ENCODE data around the gene POLD1. TPM values are rescaled to one million over a fixed set of nuclear protein-coding genes. Genes with fewer than 3 reads are reported as not detected.

POLD1 gene
- total and polyA plus RNA-seq, 2 experiments from 2014 or later, result 111 to 173 TPM

DNA sequence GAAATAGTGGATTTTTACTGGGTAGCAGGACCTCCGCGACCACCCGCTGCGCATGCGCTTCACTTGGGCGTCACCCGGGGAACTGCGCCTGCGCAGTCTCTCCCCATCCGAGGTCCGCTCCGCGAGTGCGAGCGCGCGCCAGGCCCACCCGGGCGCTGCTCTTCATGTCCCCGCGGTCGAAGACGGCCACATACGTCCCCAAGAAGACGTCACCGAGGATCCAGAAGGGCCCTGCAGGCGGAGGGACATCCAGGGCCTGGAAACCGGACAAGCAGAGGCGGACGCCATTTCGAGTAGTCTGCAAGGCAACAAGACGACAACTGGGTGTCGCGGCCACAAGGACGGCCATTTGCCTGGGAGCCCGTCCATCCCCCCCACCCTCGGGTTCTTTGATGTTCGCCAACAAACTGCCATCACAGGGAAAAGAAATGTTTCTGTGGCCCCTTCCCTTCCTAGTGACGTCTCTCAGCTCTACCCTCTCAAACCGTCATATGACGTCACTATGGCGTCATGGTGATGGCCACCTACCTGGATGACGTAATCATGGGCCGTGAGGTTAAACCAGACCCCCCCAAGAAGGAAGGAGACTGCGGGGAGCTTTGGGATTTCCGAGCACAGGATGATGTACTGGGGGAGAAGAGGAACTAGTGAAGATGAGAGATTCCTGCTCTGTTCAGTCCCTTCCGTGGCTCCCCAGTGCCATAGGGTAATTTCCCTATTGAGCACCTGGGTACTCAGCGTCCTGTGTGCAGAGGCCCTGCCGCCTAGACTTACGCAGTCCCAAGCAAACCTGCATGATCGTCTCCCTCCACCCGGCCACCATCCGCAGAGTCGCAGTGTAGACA is 25.4 kb upstream of the POLD1 start:
- no peak for ATAC-seq
- no peak for DNase-seq (ENCODE audit: low spot score)
- no peak overlapping the region for H3K4me2 ChIP-seq
- peaks cover 42% of the 10 kb centered on the region for H3K36me3 Mint-ChIP-seq (ENCODE audit: low read depth)
- 0 out of 2 replicates have a peak, but pooled peaks cover 3% of the 10 kb centered on the region for H3K9me2 ChIP-seq (ENCODE audit: insufficient read depth)
- H3K4me3 ChIP-seq, result no peak overlapping the region
- H3K27me3 Mint-ChIP-seq (ENCODE audit: insufficient read depth, low read depth, poor library complexity), result peaks cover 7% of the 10 kb centered on the region
- no peaks in the 10 kb centered on the region for H3F3A ChIP-seq (replicated peaks; ENCODE audit: low read depth)
- no peaks in the 10 kb centered on the region for H3K79me2 ChIP-seq (replicated peaks; ENCODE audit: insufficient read depth)
- H3K9me3 Mint-ChIP-seq, result peaks cover 95% of the 10 kb centered on the region
- H3K36me3 ChIP-seq (ENCODE audit: insufficient read depth), result no peaks in the 10 kb centered on the region
- H3K27me3 ChIP-seq (ENCODE audit: insufficient read depth), result no peaks in the 10 kb centered on the region
- no peak for TF ChIP-seq STAT1 (IDR thresholded peaks at IDR 0.05; ENCODE audit: unreplicated experiment)
- TF ChIP-seq, protein P1, sequence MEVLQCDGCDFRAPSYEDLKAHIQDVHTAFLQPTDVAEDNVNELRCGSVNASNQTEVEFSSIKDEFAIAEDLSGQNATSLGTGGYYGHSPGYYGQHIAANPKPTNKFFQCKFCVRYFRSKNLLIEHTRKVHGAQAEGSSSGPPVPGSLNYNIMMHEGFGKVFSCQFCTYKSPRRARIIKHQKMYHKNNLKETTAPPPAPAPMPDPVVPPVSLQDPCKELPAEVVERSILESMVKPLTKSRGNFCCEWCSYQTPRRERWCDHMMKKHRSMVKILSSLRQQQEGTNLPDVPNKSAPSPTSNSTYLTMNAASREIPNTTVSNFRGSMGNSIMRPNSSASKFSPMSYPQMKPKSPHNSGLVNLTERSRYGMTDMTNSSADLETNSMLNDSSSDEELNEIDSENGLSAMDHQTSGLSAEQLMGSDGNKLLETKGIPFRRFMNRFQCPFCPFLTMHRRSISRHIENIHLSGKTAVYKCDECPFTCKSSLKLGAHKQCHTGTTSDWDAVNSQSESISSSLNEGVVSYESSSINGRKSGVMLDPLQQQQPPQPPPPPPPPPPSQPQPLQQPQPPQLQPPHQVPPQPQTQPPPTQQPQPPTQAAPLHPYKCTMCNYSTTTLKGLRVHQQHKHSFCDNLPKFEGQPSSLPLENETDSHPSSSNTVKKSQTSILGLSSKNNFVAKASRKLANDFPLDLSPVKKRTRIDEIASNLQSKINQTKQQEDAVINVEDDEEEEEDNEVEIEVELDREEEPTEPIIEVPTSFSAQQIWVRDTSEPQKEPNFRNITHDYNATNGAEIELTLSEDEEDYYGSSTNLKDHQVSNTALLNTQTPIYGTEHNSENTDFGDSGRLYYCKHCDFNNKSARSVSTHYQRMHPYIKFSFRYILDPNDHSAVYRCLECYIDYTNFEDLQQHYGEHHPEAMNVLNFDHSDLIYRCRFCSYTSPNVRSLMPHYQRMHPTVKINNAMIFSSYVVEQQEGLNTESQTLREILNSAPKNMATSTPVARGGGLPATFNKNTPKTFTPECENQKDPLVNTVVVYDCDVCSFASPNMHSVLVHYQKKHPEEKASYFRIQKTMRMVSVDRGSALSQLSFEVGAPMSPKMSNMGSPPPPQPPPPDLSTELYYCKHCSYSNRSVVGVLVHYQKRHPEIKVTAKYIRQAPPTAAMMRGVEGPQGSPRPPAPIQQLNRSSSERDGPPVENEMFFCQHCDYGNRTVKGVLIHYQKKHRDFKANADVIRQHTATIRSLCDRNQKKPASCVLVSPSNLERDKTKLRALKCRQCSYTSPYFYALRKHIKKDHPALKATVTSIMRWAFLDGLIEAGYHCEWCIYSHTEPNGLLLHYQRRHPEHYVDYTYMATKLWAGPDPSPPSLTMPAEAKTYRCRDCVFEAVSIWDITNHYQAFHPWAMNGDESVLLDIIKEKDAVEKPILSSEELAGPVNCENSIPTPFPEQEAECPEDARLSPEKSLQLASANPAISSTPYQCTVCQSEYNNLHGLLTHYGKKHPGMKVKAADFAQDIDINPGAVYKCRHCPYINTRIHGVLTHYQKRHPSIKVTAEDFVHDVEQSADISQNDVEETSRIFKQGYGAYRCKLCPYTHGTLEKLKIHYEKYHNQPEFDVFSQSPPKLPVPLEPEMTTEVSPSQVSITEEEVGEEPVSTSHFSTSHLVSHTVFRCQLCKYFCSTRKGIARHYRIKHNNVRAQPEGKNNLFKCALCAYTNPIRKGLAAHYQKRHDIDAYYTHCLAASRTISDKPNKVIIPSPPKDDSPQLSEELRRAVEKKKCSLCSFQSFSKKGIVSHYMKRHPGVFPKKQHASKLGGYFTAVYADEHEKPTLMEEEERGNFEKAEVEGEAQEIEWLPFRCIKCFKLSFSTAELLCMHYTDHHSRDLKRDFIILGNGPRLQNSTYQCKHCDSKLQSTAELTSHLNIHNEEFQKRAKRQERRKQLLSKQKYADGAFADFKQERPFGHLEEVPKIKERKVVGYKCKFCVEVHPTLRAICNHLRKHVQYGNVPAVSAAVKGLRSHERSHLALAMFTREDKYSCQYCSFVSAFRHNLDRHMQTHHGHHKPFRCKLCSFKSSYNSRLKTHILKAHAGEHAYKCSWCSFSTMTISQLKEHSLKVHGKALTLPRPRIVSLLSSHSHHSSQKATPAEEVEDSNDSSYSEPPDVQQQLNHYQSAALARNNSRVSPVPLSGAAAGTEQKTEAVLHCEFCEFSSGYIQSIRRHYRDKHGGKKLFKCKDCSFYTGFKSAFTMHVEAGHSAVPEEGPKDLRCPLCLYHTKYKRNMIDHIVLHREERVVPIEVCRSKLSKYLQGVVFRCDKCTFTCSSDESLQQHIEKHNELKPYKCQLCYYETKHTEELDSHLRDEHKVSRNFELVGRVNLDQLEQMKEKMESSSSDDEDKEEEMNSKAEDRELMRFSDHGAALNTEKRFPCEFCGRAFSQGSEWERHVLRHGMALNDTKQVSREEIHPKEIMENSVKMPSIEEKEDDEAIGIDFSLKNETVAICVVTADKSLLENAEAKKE (CRISPR knock-in tag; IDR thresholded peaks at IDR 0.05), result no peak
- TF ChIP-seq EZH2phosphoT487 (IDR thresholded peaks at IDR 0.05; ENCODE audit: unreplicated experiment), result no peak
- TF ChIP-seq EZH2 (IDR thresholded peaks at IDR 0.05; ENCODE audit: low read depth, unreplicated experiment), result no peak
- TF ChIP-seq POLR2AphosphoS5 (IDR thresholded peaks at IDR 0.05; ENCODE audit: low read depth), result no peak
- no peaks in the 10 kb centered on the region for H4K20me1 ChIP-seq (replicated peaks; ENCODE audit: insufficient read depth)
- H3K4me1 Mint-ChIP-seq, result no peaks in the 10 kb centered on the region
- H3K27ac ChIP-seq (ENCODE audit: low read depth), result no peak overlapping the region
- no peak overlapping the region for H2AFZ ChIP-seq
- H3K4me1 ChIP-seq (ENCODE audit: insufficient read depth), result no peaks in the 10 kb centered on the region; the same call in 1 of the 2 replicates
- H3K4me3 Mint-ChIP-seq, result no peak overlapping the region
- H3K27ac Mint-ChIP-seq, result no peak overlapping the region

Data from GM23338 (cell line).